Esophagus squamous epithelium (tissue), 5 donors: Measurements from ENCODE around the gene ELL2. TPM values are rescaled to one million over a fixed set of nuclear protein-coding genes. Genes with fewer than 3 reads are reported as not detected.

Experiments
- DNase-seq: peaks from one replicate; lab custom pipeline; 2025; lab: John Stamatoyannopoulos, UW
- H3K27ac ChIP-seq, 4 donors: fragments of 200-600 bp; sonication (generic); one replicate each; pipeline ENCODE4 v1.5.1; 2016 to 2019; ENCODE audit warnings: mild to moderate bottlenecking in 1 of 4
- H3K27me3 ChIP-seq, 4 donors: fragments of 200-600 bp; sonication (generic); 1 replicate in 3 of 4; 2 replicates in 1 of 4; pipeline versions ENCODE4 v1.5.1 to v1.6.0; 2017 to 2021; ENCODE audit warnings: antibody characterized with exemption in 1 of 4
- H3K36me3 ChIP-seq, 3 donors: fragments of 200-600 bp; sonication (generic); one replicate each; pipeline ENCODE4 v1.5.1; 2016 to 2019
- H3K4me1 ChIP-seq, 3 donors: fragments of 200-600 bp; sonication (generic); one replicate each; pipeline ENCODE4 v1.5.1; 2017 to 2019
- H3K4me3 ChIP-seq, 4 donors: fragments of 200-600 bp; sonication (generic); 1 replicate in 3 of 4; 2 replicates in 1 of 4; pipeline ENCODE4 v1.5.1; 2016 to 2019; ENCODE audit warnings: mild to moderate bottlenecking in 2 of 4, moderate library complexity in 1 of 4
- H3K9me3 ChIP-seq, 3 donors: fragments of 200-600 bp; sonication (generic); one replicate each; pipeline ENCODE4 v1.5.1; 2016 to 2019
- POLR2A ChIP-seq, 4 donors: fragments of 450-650 bp; IDR thresholded peaks; one replicate each; pipeline ENCODE4 v1.6.1; 2017; ENCODE audit warnings: antibody characterized with exemption in 4 of 4, mild to moderate bottlenecking in 4 of 4, moderate library complexity in 3 of 4
- WGBS, 2 donors: methylation state at CpG; one replicate each; pipeline ENCODE4 v1.1.5; 2018; 5-methylcytosine and 5-hydroxymethylcytosine counted together
- intact Hi-C: fragments of 100-400 bp; cut with DNase I; formaldehyde crosslinking; loops from one replicate; pipeline ENCODE4 v1.15.0; 2022
- total RNA-seq, 4 donors: library from RNA; depleted of rRNA; stranded (reverse); fragments of >200 nt; gene quantifications; one replicate each; pipeline ENCODE4 v1.1.0, GENCODE V29; 2016
- TF ChIP-seq, protein P1 (sequence below), 6 experiments: fragments of 450-650 bp in 4 of 6; fragments of 200-600 bp in 2 of 6; sonication (generic) in 2 of 6; IDR thresholded peaks; one replicate each; pipeline ENCODE4 v1.5.1; 2016 to 2019; ENCODE audit warnings: antibody characterized with exemption in 6 of 6, mild to moderate bottlenecking in 4 of 6, moderate library complexity in 4 of 6
- donor health status: DM: yes; HTN: yes; CAD: no.

Gene ELL2
- total RNA-seq, 4 donors from 2014 or later: 74.9 to 124 (median 121) TPM

DNA sequence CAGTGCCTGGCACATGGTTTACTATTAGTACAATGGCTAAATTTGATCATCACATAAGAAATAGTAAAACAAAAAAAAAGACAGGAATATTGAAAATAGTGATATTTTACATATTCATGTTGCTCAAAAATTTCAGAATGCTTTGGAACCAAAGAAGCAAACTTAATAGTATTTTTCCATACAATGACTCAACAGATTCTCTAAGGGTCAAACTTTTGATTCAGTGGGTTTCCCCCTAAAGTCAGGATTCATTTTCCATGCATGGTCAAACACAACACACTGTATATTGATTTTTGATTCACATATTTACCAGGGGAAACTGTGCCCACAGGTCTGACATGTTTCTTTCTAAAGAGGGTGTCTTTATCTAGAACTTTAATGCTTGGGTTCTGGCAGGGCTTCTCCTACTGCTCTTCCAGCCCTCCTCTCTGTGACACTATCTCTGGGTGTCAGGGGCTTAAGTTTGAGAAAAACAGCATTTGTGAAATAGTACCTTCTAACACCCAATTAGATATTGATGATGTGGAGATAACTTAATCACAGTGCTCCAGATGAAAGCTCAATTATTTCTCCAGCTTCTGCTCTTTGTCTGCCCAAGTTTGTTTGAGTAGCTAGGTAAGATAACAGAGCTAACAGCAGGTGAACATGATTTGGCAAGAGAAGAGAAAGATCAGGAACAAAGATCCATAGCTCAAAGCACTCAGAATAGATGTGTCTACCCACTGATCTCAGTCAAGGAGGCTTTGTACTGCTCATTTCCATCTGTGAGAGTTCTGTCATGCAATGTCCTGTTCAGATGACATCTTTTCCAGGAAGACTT, 35.5 kb upstream of the ELL2 start:
- Histone ChIP-seq H3K4me1 (no peaks in the 10 kb centered on the region), H3K36me3 (no peaks in the 10 kb centered on the region), H3K9me3 (no peaks in the 10 kb centered on the region), H3K4me3 (no peak overlapping the region), H3K27me3 (no peaks in the 10 kb centered on the region), H3K27ac (no peak overlapping the region)
- intact Hi-C loops: no loop called here
- TF ChIP-seq POLR2A (IDR thresholded peaks at IDR 0.05): no peak
- TF ChIP-seq, protein P1, sequence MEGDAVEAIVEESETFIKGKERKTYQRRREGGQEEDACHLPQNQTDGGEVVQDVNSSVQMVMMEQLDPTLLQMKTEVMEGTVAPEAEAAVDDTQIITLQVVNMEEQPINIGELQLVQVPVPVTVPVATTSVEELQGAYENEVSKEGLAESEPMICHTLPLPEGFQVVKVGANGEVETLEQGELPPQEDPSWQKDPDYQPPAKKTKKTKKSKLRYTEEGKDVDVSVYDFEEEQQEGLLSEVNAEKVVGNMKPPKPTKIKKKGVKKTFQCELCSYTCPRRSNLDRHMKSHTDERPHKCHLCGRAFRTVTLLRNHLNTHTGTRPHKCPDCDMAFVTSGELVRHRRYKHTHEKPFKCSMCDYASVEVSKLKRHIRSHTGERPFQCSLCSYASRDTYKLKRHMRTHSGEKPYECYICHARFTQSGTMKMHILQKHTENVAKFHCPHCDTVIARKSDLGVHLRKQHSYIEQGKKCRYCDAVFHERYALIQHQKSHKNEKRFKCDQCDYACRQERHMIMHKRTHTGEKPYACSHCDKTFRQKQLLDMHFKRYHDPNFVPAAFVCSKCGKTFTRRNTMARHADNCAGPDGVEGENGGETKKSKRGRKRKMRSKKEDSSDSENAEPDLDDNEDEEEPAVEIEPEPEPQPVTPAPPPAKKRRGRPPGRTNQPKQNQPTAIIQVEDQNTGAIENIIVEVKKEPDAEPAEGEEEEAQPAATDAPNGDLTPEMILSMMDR (IDR thresholded peaks at IDR 0.05): no peak
- no peak for DNase-seq

DNA sequence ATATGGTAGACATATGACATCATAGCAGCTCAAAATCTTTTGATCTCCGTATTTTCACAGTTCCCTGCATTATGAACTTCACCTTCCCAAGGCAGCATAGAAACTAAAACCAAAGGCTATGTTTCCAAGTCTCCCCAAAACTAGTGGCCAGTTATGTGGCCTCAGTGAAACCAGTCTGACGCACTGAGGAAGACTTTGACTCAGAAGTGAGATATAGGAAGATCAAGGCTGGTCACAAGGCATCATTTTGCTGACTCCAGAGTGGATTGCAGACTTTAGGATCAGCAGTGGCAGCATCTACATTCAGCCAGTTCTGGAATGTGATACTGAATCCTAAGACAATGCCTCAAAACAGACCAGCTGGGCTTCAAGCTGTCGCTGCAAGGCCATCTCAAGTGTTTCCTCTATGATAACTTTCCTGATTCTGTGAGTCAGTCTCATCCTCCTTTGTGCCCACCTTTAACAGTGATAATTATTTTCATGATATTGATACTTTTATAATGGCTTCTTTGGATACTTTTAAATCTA, 34.4 kb upstream of the ELL2 start:
- DNase-seq: no peak
- intact Hi-C loops: no loop called here
- Histone ChIP-seq H3K36me3 (no peaks in the 10 kb centered on the region), H3K4me3 (no peak overlapping the region), H3K9me3 (no peaks in the 10 kb centered on the region), H3K27me3 (no peaks in the 10 kb centered on the region), H3K4me1 (no peaks in the 10 kb centered on the region), H3K27ac (no peak overlapping the region)
- TF ChIP-seq, protein P1 (IDR thresholded peaks at IDR 0.05): no peak
- no peak for TF ChIP-seq POLR2A (IDR thresholded peaks at IDR 0.05)
- WGBS, 2 donors: 73 to 91% methylated on average over 3 of the region's 3 CpGs

GRCh38 chr5:95993776-95994175, 32.1 kb upstream of the ELL2 start:
- Histone ChIP-seq H3K9me3 (no peaks in the 10 kb centered on the region), H3K4me3 (no peak overlapping the region), H3K4me1 (no peaks in the 10 kb centered on the region), H3K27me3 (no peaks in the 10 kb centered on the region), H3K36me3 (no peaks in the 10 kb centered on the region), H3K27ac (no peak overlapping the region)
- TF ChIP-seq, protein P1 (IDR thresholded peaks at IDR 0.05): no peak
- no peak for TF ChIP-seq POLR2A (IDR thresholded peaks at IDR 0.05)
- DNase-seq: no peak
- intact Hi-C loops: no loop called here
- 87 to 90% methylated on average over 1 of the region's 1 CpG for WGBS, 2 donors

- Histone ChIP-seq H3K27ac (no peak overlapping the region), H3K4me1 (no peaks in the 10 kb centered on the region), H3K36me3 (no peaks in the 10 kb centered on the region), H3K4me3 (no peak overlapping the region), H3K27me3 (no peaks in the 10 kb centered on the region), H3K9me3 (no peaks in the 10 kb centered on the region)
- intact Hi-C loops: no loop called here
- TF ChIP-seq, protein P1 (IDR thresholded peaks at IDR 0.05): no peak
- TF ChIP-seq POLR2A (IDR thresholded peaks at IDR 0.05): no peak
- no peak for DNase-seq
These were observed 31.6 kb upstream of the ELL2 start for GRCh38 chr5:95993266-95993665.

DNA sequence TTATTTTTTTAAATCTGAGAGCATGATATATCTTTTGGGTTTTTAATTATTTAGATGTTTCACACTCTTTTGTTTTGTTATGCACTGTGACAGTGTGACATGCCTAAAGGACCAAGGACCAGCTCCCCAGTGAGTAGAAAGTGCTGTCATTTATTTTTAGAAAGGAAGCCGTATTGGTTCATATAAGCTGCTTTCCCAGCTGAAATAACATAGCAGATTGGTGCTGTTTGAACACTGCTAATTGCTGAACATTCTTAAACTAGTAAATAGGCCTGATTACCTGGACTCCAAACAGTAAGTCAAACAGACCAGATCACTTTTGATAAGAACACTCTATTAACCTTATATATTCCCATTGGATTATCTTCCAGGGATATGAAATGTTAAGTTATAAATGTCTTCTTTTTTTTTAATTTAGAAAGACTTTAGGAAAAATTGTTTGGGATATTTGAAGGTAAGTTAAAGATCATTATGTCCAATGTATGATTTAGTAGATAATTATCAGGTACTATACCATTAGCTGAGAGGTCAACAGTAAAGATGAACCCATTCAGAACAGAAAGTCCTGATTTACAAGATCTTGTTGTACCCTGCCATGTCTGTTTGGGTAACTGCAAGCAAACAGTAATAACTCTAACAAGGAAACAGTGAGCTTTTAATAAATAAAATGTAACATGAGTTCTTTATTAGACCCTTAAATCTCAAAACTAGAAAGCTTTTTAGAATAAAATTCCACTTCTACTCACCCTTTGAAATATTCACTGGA, 27.8 kb upstream of the ELL2 start:
- no peaks in the 10 kb centered on the region for H3K27me3 ChIP-seq
- no peak overlapping the region for H3K4me3 ChIP-seq
- DNase-seq: no peak
- TF ChIP-seq, protein P1 (IDR thresholded peaks at IDR 0.05): no peak
- no peak for TF ChIP-seq POLR2A (IDR thresholded peaks at IDR 0.05)
- peaks cover 0 to 1% (median 0%) of the 10 kb centered on the region in 3 donors for H3K4me1 ChIP-seq
- no peaks in the 10 kb centered on the region for H3K36me3 ChIP-seq
- WGBS, 2 donors: 71 to 81% methylated on average over 1 of the region's 1 CpG
- H3K27ac ChIP-seq: no peak overlapping the region
- intact Hi-C loops: no loop called here
- H3K9me3 ChIP-seq: no peaks in the 10 kb centered on the region
